GM18951 (cell line): ENCODE results near the gene UBLCP1.
"Not testable (repeated sequence)": the region's sequence is repeated elsewhere in the genome, so short reads cannot be mapped to it uniquely, and the experiment has no call there.

Experiments used
- POLR2A ChIP-seq: IDR thresholded peaks from 4 replicates; pipeline ENCODE4 v1.6.1; 2011; ENCODE audit warnings: mild to moderate bottlenecking; ENCODE audit not compliant: insufficient read length, insufficient read depth; ENCODE audit errors: extremely low read depth
- in situ Hi-C: fragments of 300-500 bp; cut with MboI; formaldehyde crosslinking; loops from one replicate; pipeline ENCODE4 v1.12.0; 2022; ENCODE audit warnings: low sequenced_read_pairs, mixed read lengths, inconsistent platforms; ENCODE audit not compliant: unreplicated experiment

The UBLCP1 gene

GRCh38 chr5:159262472-159262858 lies 625 bp upstream of the UBLCP1 start:
- no peak for TF ChIP-seq POLR2A
- in situ Hi-C loops, result no loop called here

GRCh38 chr5:159263569-159263905 lies 447 bp downstream of the UBLCP1 start:
- in situ Hi-C loops, result no loop called here
- no peak for TF ChIP-seq POLR2A

- in situ Hi-C loops, result not testable (repeated sequence)
These were observed 3.7 kb downstream of the UBLCP1 start for GRCh38 chr5:159266764-159267163.

GRCh38 chr5:159269723-159270122 lies 6.6 kb downstream of the UBLCP1 start:
- TF ChIP-seq POLR2A, result no peak
- in situ Hi-C loops, result no loop called here

- in situ Hi-C loops, result no loop called here
These were observed 10.8 kb downstream of the UBLCP1 start for GRCh38 chr5:159273923-159274322.

GRCh38 chr5:159274676-159275075 lies 11.6 kb downstream of the UBLCP1 start:
- in situ Hi-C loops, result loop anchor here (25.0 kb wide), 1 partner anchor 713 kb away; no protein-coding TSS in a partner anchor
- no peak for TF ChIP-seq POLR2A

More at GRCh38 chr5:159273923-159274322, 10.8 kb downstream of the UBLCP1 start:
- no peak for TF ChIP-seq POLR2A

GRCh38 chr5:159286420-159287035 lies 23.4 kb downstream of the UBLCP1 start:
- in situ Hi-C loops, result loop anchor here (25.0 kb wide), 1 partner anchor 701 kb away; no protein-coding TSS in a partner anchor

GRCh38 chr5:159290741-159291140 lies 27.7 kb downstream of the UBLCP1 start:
- no peak for TF ChIP-seq POLR2A
- in situ Hi-C loops, result loop anchor here (25.0 kb wide), 1 partner anchor 697 kb away; no protein-coding TSS in a partner anchor

More at GRCh38 chr5:159286420-159287035, 23.4 kb downstream of the UBLCP1 start:
- no peak for TF ChIP-seq POLR2A

GRCh38 chr5:159294921-159295320 lies 31.8 kb downstream of the UBLCP1 start:
- in situ Hi-C loops, result loop anchor here (25.0 kb wide), 1 partner anchor 692 kb away; no protein-coding TSS in a partner anchor
- TF ChIP-seq POLR2A, result no peak

- in situ Hi-C loops, result loop anchor here (25.0 kb wide), 1 partner anchor 690 kb away; no protein-coding TSS in a partner anchor
These were observed 34.2 kb downstream of the UBLCP1 start for GRCh38 chr5:159297300-159297699.

- in situ Hi-C loops, result no loop called here
- TF ChIP-seq POLR2A, result no peak
These were observed 38.4 kb downstream of the UBLCP1 start for GRCh38 chr5:159301466-159301865.

GRCh38 chr5:159301929-159302860 lies 39.1 kb downstream of the UBLCP1 start:
- in situ Hi-C loops, result not testable (repeated sequence)

- no peak for TF ChIP-seq POLR2A
- in situ Hi-C loops, result no loop called here
These were observed 40.2 kb downstream of the UBLCP1 start for GRCh38 chr5:159303286-159303685.
